Kidney (tissue), 14 donors: ENCODE measurements around the gene CCM2L. TPM values are rescaled to one million over a fixed set of nuclear protein-coding genes. Genes with fewer than 3 reads are reported as not detected.
"Not testable (repeated sequence)": the region's sequence is repeated elsewhere in the genome, so short reads cannot be mapped to it uniquely, and the experiment has no call there.

Experiments
- DNase-seq, 5 donors: peaks; one replicate each; pipeline ENCODE4 v3.0.0-alpha.2; 2013 to 2020
- FAIRE-seq: peaks from 2 replicates; lab custom pipeline; 2012; peaks lifted over from hg19 to GRCh38; lab: Jason Lieb, UNC
- H3K27ac ChIP-seq, 2 donors: one replicate each; pipeline ENCODE4 v1.7.0; 2013; ENCODE audit warnings: low read depth in 2 of 2, low read length in 2 of 2, inconsistent platforms in 1 of 2
- H3K27me3 ChIP-seq: one replicate; pipeline ENCODE4 v1.7.1; 2013; ENCODE audit warnings: low read length, inconsistent platforms; ENCODE audit not compliant: control insufficient read depth, insufficient read depth
- H3K36me3 ChIP-seq, 3 donors: one replicate each; pipeline versions ENCODE4 v1.7.0 to v1.7.1; 2013; ENCODE audit warnings: low read length in 3 of 3, control low read depth in 1 of 3, inconsistent platforms in 1 of 3; ENCODE audit not compliant: insufficient read depth in 3 of 3, control insufficient read depth in 2 of 3
- H3K4me1 ChIP-seq, 3 donors: one replicate each; pipeline versions ENCODE4 v1.7.0 to v1.7.1; 2013; ENCODE audit warnings: low read length in 3 of 3, inconsistent platforms in 1 of 3, low read depth in 1 of 3; ENCODE audit not compliant: control insufficient read depth in 2 of 3, insufficient read depth in 2 of 3
- H3K4me3 ChIP-seq, 3 donors: one replicate each; pipeline versions ENCODE4 v1.7.0 to v1.8.1; 2013; ENCODE audit warnings: low read length in 3 of 3, control low read depth in 1 of 3, inconsistent platforms in 1 of 3
- H3K9ac ChIP-seq, 3 donors: one replicate each; pipeline versions ENCODE4 v1.7.0 to v1.7.1; 2013; ENCODE audit warnings: low read length in 3 of 3, control low read depth in 1 of 3, inconsistent platforms in 1 of 3
- H3K9me3 ChIP-seq, 3 donors: one replicate each; pipeline versions ENCODE4 v1.7.0 to v1.7.1; 2013; ENCODE audit warnings: low read length in 3 of 3, control low read depth in 1 of 3, inconsistent platforms in 1 of 3; ENCODE audit not compliant: control insufficient read depth in 2 of 3, insufficient read depth in 1 of 3
- CTCF ChIP-seq: IDR thresholded peaks from 3 replicates; pipeline ENCODE4 v1.5.1; 2012; ENCODE audit warnings: mild to moderate bottlenecking, moderate library complexity, borderline replicate concordance; ENCODE audit not compliant: insufficient read depth; ENCODE audit errors: extremely low read depth
- intact Hi-C: fragments of 100-400 bp; cut with DNase I; formaldehyde crosslinking; loops from one replicate; pipeline ENCODE4 v1.11.1; 2022
- polyA plus RNA-seq: library from polyadenylated mRNA; stranded (reverse); fragments of 350-450 nt; fragmentation: Illumina TruSeq; extraction: RNeasy Lipid Tissue Mini Kit (QIAGEN cat#74804); gene quantifications from one replicate; pipeline ENCODE4 v1.2.3, GENCODE V29; 2014; ENCODE audit warnings: low read depth, low replicate concordance; ENCODE audit not compliant: insufficient read depth
- total RNA-seq: library from RNA; stranded (reverse); fragmentation: NEBNext Ultra II Directional; extraction: Animal tissue kit (Norgen Biotek cat#: 25700); gene quantifications from one replicate; pipeline ENCODE4 v1.2.1, GENCODE V29; 2021
- donor health status: control.
- donor health status: control.
- donor health status: control.
- donor health status: control.
- donor health status: control.
- donor health status: DM: yes; HTN: yes; CAD: no.
- donor health status: Normal renal cell carcinoma (clear cell type).

Gene CCM2L
- total and polyA plus RNA-seq, 2 donors from 2014 or later: 9.9 to 13.8 TPM

GRCh38 chr20:32031007-32031958 is 21.0 kb downstream of the CCM2L start:
- DNase-seq: peak; percentile 90 to 95 (median 92)
- Histone ChIP-seq H3K9ac (no peak overlapping the region), H3K36me3 (no peaks in the 10 kb centered on the region), H3K4me1 (peaks cover 0 to 9% (median 4%) of the 10 kb centered on the region in 3 donors), H3K9me3 (no peaks in the 10 kb centered on the region), H3K4me3 (no peak overlapping the region), H3K27me3 (no peaks in the 10 kb centered on the region), H3K27ac (no peak overlapping the region)
- TF ChIP-seq CTCF: peak; percentile 60
- FAIRE-seq: no peak
- intact Hi-C loops: no loop called here

GRCh38 chr20:32033316-32033715 is 23.1 kb downstream of the CCM2L start:
- DNase-seq: no peak
- H3K4me1 ChIP-seq: peaks cover 0 to 9% (median 4%) of the 10 kb centered on the region in 3 donors
- no peak for FAIRE-seq
- no peaks in the 10 kb centered on the region for H3K36me3 ChIP-seq
- no peak overlapping the region for H3K9ac ChIP-seq
- H3K9me3 ChIP-seq: no peaks in the 10 kb centered on the region
- H3K27ac ChIP-seq: no peak overlapping the region
- no peak for TF ChIP-seq CTCF
- intact Hi-C loops: no loop called here
- H3K4me3 ChIP-seq: no peak overlapping the region
- H3K27me3 ChIP-seq: no peaks in the 10 kb centered on the region

- FAIRE-seq, DNase-seq, H3K27ac ChIP-seq, H3K4me1 ChIP-seq, H3K9ac ChIP-seq, H3K9me3 ChIP-seq, H3K27me3 ChIP-seq, H3K36me3 ChIP-seq, H3K4me3 ChIP-seq, intact Hi-C loops: not testable (repeated sequence)
Measured at GRCh38 chr20:32033721-32034120, 23.5 kb downstream of the CCM2L start.
